Panc1 (cell line): ENCODE data around the gene PARD3. TPM values are rescaled to one million over a fixed set of nuclear protein-coding genes. Genes with fewer than 3 reads are reported as not detected.

Experiments
- ATAC-seq: fragments of 200-7000 bp; cut with Tn5 transposase; 2 replicates; pipeline ENCODE4 v1.9.1; 2020; ENCODE audit warnings: mild to moderate bottlenecking, moderate library complexity
- BruUV-seq: library from RNA; stranded (reverse); fragments of 400-500 nt; replicated peaks from 2 replicates; lab custom pipeline; 2021; lab: Mats Ljungman, UMichigan
- CTCF ChIA-PET: fragments of 300-600 bp; sonication (Branson Sonifier 250); formaldehyde crosslinking; loops from one replicate; lab custom pipeline; 2022; ENCODE audit warnings: antibody characterized with exemption; lab: Charles Lee
- POLR2A ChIA-PET: fragments of 300-600 bp; sonication (Branson Sonifier 250); formaldehyde crosslinking; loops from one replicate; lab custom pipeline; 2022; ENCODE audit warnings: antibody characterized with exemption; lab: Charles Lee
- DNase-seq: peaks from one replicate; pipeline ENCODE4 v3.0.0-alpha.2; 2010; ENCODE audit warnings: low read depth, low spot score
- H3K27ac ChIP-seq: 2 replicates; pipeline ENCODE4 v1.5.1; 2011; ENCODE audit warnings: mild to moderate bottlenecking, low read length, inconsistent platforms
- H3K27me3 ChIP-seq: fragments of 200-500 bp; sonication (Bioruptor generic); 2 replicates; pipeline ENCODE4 v1.6.0; 2014; ENCODE audit warnings: low read length, inconsistent platforms; ENCODE audit not compliant: control insufficient read depth, insufficient read depth
- H3K36me3 ChIP-seq: fragments of 200-500 bp; sonication (Bioruptor generic); 2 replicates; pipeline ENCODE4 v1.5.1; 2014; ENCODE audit warnings: inconsistent platforms, mild to moderate bottlenecking, low read length, moderate library complexity; ENCODE audit not compliant: control insufficient read depth, insufficient read depth
- H3K4me1 ChIP-seq: 2 replicates; pipeline ENCODE4 v1.5.1; 2011; ENCODE audit warnings: inconsistent platforms, mild to moderate bottlenecking, low read length, moderate library complexity; ENCODE audit not compliant: control insufficient read depth, insufficient read depth
- H3K4me3 ChIP-seq, 2 experiments: 2 replicates each; pipeline ENCODE4 v1.5.1; 2011 to 2012; ENCODE audit warnings: low read depth in 2 of 2, low read length in 2 of 2, mild to moderate bottlenecking in 2 of 2, inconsistent platforms in 1 of 2, moderate library complexity in 1 of 2
- H3K9me3 ChIP-seq: fragments of 200-500 bp; sonication (Bioruptor generic); 2 replicates; pipeline ENCODE4 v1.5.1; 2014; ENCODE audit warnings: low read depth, mild to moderate bottlenecking, inconsistent platforms, low read length, moderate library complexity; ENCODE audit not compliant: control insufficient read depth, insufficient read depth
- CTCF ChIP-seq: fragments of 450-650 bp; IDR thresholded peaks from 2 replicates; pipeline ENCODE4 v1.5.1; 2017; ENCODE audit warnings: mild to moderate bottlenecking
- POLR2AphosphoS5 ChIP-seq: IDR thresholded peaks from 2 replicates; pipeline ENCODE4 v1.6.1; 2012; ENCODE audit warnings: mild to moderate bottlenecking, low read depth, low read length, moderate library complexity
- REST ChIP-seq, 2 experiments: IDR thresholded peaks; 2 replicates each; pipeline ENCODE4 v1.6.1; 2011 to 2012; ENCODE audit warnings: low read depth in 2 of 2, control low read depth in 1 of 2, low read length in 1 of 2, mild to moderate bottlenecking in 1 of 2, moderate library complexity in 1 of 2; ENCODE audit not compliant: insufficient read depth in 1 of 2
- SIN3A ChIP-seq: IDR thresholded peaks from 2 replicates; pipeline ENCODE4 v1.6.1; 2012; ENCODE audit warnings: low read depth, mild to moderate bottlenecking, low read length, moderate library complexity, borderline replicate concordance; ENCODE audit not compliant: insufficient read depth
- TCF7L2 ChIP-seq: IDR thresholded peaks from 2 replicates; pipeline ENCODE4 v1.6.1; 2011; ENCODE audit warnings: mild to moderate bottlenecking, low read depth, low read length, inconsistent platforms
- in situ Hi-C: cut with HindIII; loops from 2 replicates; pipeline ENCODE4 v1.10.0; 2016; ENCODE audit warnings: low sequenced_read_pairs, low pct_unique_long_range_greater_than_20kb
- intact Hi-C: fragments of 100-400 bp; cut with micrococcal nuclease; formaldehyde crosslinking; loops from one replicate; pipeline ENCODE4 v1.10.0; 2022; ENCODE audit not compliant: unreplicated experiment
- total RNA-seq: library from RNA; stranded (reverse); gene quantifications from one replicate; pipeline ENCODE4 v1.2.1, GENCODE V29; 2021; ENCODE audit not compliant: unreplicated experiment

The PARD3 gene
- total RNA-seq, 1 experiment from 2014 or later = 29.8 TPM

- TF ChIP-seq SIN3A (no peak), TCF7L2 (no peak), CTCF (no peak), REST (IDR thresholded peaks at IDR 0.05; ENCODE audit: insufficient read depth in 1 of 2, low read depth in 2 of 2, low read length in 1 of 2) (no peak), POLR2AphosphoS5 (no peak)
- H3K27ac ChIP-seq = no peak overlapping the region
- DNase-seq (no peak), ATAC-seq (no peak)
- no peak overlapping the region for H3K4me3 ChIP-seq
- ChIA-PET CTCF (no interaction called here), POLR2A (no interaction called here)
- no peaks in the 10 kb centered on the region for H3K4me1 ChIP-seq
- no TSS peak for BruUV-seq
- in situ Hi-C loops (no loop called here), intact Hi-C loops (no loop called here)
- no peaks in the 10 kb centered on the region for H3K36me3 ChIP-seq
- H3K9me3 ChIP-seq = no peaks in the 10 kb centered on the region
- H3K27me3 ChIP-seq = no peaks in the 10 kb centered on the region
Observed at GRCh38 chr10:34601691-34602090, 213.4 kb downstream of the PARD3 start.

GRCh38 chr10:34599026-34599795 lies 215.9 kb downstream of the PARD3 start:
- no peak overlapping the region for H3K4me3 ChIP-seq
- intact Hi-C loops (no loop called here), in situ Hi-C loops (no loop called here)
- no peaks in the 10 kb centered on the region for H3K4me1 ChIP-seq
- no TSS peak for BruUV-seq
- POLR2A ChIA-PET = no interaction called here
- TF ChIP-seq REST (IDR thresholded peaks at IDR 0.05; ENCODE audit: insufficient read depth in 1 of 2, low read depth in 2 of 2, low read length in 1 of 2) = no peak
- TF ChIP-seq TCF7L2 = no peak
- TF ChIP-seq SIN3A = no peak
- TF ChIP-seq CTCF = no peak
- no peak for TF ChIP-seq POLR2AphosphoS5
- H3K27ac ChIP-seq = no peak overlapping the region
- H3K9me3 ChIP-seq = no peaks in the 10 kb centered on the region
- no peaks in the 10 kb centered on the region for H3K36me3 ChIP-seq
- ATAC-seq = no peak
- CTCF ChIA-PET = interaction anchor here (0.7 kb wide), 1 partner anchor 44 kb away, joined by 4 read pairs; no protein-coding TSS in a partner anchor
- DNase-seq = no peak
- H3K27me3 ChIP-seq = no peaks in the 10 kb centered on the region
